Keratinocyte (primary cell): ENCODE data around the gene PCDHB15.
"Not testable (repeated sequence)": the region's sequence is repeated elsewhere in the genome, so short reads cannot be mapped to it uniquely, and the experiment has no call there.

Experiments used
- CTCF ChIP-seq, 3 experiments: IDR thresholded peaks in 1 of 3; conservative IDR thresholded peaks in 1 of 3; optimal IDR thresholded peaks in 1 of 3; 2 replicates in 2 of 3; 3 replicates in 1 of 3; pipeline versions ENCODE3 to v1.5.1; 2011; ENCODE audit warnings: low read length in 3 of 3, mild to moderate bottlenecking in 3 of 3, moderate library complexity in 2 of 3, control low read depth in 1 of 3, inconsistent platforms in 1 of 3; ENCODE audit not compliant: insufficient read depth in 2 of 3; ENCODE audit errors: extremely low read depth in 1 of 3
- EZH2 ChIP-seq: IDR thresholded peaks from one replicate; pipeline ENCODE4 v1.6.1; 2012; ENCODE audit warnings: inconsistent platforms, mild to moderate bottlenecking, low read length, moderate library complexity

- not testable (repeated sequence) for TF ChIP-seq CTCF (optimal IDR thresholded peaks at IDR 0.05 in 1 of 3, IDR thresholded peaks at IDR 0.05 in 1 of 3, conservative IDR thresholded peaks at IDR 0.05 in 1 of 3; ENCODE audit: extremely low read depth in 1 of 3, insufficient read depth in 2 of 3, low read length in 3 of 3); EZH2
Observed at GRCh38 chr5:141246971-141247370, 1.8 kb downstream of the PCDHB15 start.
